ENCODE data around the gene METTL6. TPM values are rescaled to one million over a fixed set of nuclear protein-coding genes. Genes with fewer than 3 reads are reported as not detected.
"Not testable (repeated sequence)": the region's sequence is repeated elsewhere in the genome, so short reads cannot be mapped to it uniquely, and the experiment has no call there.

Gene METTL6
- total RNA-seq, 1 donor from 2014 or later: 21.5 TPM

DNA sequence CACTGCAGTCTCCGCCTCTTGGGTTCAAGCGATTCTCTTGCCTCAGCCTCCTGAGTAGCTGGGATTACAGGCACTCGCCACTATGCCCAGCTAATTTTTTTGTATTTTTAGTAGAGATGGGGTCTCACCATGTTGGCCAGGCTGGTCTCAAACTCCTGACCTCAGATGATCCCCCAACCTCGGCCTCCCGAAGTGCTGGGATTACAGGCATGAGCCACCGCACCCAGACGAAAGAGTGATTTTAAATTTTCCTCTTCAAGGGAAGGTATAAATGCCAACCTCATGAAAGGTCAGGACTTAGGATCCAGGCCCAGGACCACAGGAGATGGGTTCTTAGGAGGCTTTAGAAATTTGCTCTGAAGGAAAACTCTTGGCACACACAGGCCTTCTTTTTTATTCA lies 16.4 kb downstream of the METTL6 start:
- DNase-seq (ENCODE audit: low spot score); intact Hi-C loops (cut with DNase I); ATAC-seq: not testable (repeated sequence)

DNA sequence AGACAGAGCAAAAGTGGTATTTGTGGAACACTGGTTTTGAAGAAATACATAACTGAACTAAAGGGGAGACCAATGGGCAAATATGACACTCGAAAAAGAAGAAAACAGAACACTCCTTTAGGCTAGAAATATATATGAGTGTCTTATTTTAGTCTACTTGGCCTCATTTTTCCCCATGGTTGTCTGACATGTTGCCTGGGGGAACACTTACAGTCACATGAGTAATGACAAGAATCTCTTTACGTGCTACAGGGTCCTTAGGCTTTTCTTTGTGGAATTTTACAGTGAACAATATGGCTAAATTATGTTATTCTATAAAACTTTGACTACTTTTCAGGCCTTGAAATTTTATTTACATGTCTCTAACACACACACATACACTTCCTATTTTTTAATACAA lies 17.6 kb downstream of the METTL6 start:
- ATAC-seq: no peak
- DNase-seq (ENCODE audit: low spot score): no peak
- intact Hi-C loops (cut with DNase I): no loop called here

GRCh38 chr3:15409239-15409638 lies 18.1 kb downstream of the METTL6 start:
- intact Hi-C loops (cut with DNase I): no loop called here
- ATAC-seq: peak; percentile 62

GRCh38 chr3:15405448-15406050 lies 21.8 kb downstream of the METTL6 start:
- intact Hi-C loops (cut with DNase I): no loop called here
- DNase-seq (ENCODE audit: low spot score) (no peak), ATAC-seq (peak; percentile 73)

More at GRCh38 chr3:15409239-15409638, 18.1 kb downstream of the METTL6 start:
- no peak for DNase-seq (ENCODE audit: low spot score)

- ATAC-seq (peak; percentile 47), DNase-seq (ENCODE audit: low spot score) (no peak)
- intact Hi-C loops (cut with DNase I): no loop called here
Measured at GRCh38 chr3:15404767-15405166, 22.6 kb downstream of the METTL6 start.

DNA sequence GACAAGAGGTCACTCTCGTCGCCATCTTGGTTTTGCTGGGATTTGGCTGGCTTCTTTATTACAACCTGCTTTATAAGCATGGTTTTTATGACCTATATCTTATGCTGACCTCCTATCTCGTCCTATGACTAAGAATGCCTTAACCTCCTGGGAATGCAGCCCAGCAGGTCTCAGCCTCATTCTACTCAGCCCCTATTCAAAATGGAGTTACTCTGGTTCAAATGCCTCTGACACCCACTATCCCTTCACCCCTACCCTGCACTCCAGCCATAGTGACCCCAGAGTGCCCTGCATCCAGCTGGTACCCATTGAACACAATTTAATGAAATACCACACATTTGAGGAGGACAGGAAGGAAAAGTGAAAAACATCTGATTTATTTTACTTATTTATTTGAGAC lies 23.4 kb downstream of the METTL6 start:
- ATAC-seq (no peak), DNase-seq (ENCODE audit: low spot score) (no peak)
- intact Hi-C loops (cut with DNase I): no loop called here

GRCh38 chr3:15403495-15403894 lies 23.8 kb downstream of the METTL6 start:
- intact Hi-C loops (cut with DNase I): no loop called here
- DNase-seq (ENCODE audit: low spot score) (no peak), ATAC-seq (peak; percentile 40)

GRCh38 chr3:15401936-15402335 lies 25.4 kb downstream of the METTL6 start:
- no peak for DNase-seq (ENCODE audit: low spot score)
- no peak for ATAC-seq
- intact Hi-C loops (cut with DNase I): no loop called here

- no peak for ATAC-seq
- no peak for DNase-seq (ENCODE audit: low spot score)
- intact Hi-C loops (cut with DNase I): no loop called here
Measured at GRCh38 chr3:15399970-15400369, 27.4 kb downstream of the METTL6 start.

- intact Hi-C loops (cut with DNase I); DNase-seq (ENCODE audit: low spot score); ATAC-seq: not testable (repeated sequence)
Measured at GRCh38 chr3:15398731-15399133, 28.6 kb downstream of the METTL6 start.

DNA sequence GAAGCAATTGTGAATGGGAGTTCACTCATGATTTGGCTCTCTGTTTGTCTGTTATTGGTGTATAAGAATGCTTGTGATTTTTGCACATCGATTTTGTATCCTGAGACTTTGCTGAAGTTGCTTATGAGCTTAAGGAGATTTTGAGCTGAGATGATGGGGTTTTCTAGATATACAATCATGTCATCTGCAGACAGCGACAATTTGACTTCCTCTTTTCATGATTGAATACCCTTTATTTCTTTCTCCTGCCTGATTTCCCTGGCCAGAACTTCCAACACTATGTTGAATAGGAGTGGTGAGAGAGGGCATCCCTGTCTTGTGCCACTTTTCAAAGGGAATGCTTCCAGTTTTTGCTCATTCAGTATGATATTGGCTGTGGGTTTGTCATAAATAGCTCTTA lies 34.1 kb downstream of the METTL6 start:
- ATAC-seq; intact Hi-C loops (cut with DNase I); DNase-seq (ENCODE audit: low spot score): not testable (repeated sequence)

DNA sequence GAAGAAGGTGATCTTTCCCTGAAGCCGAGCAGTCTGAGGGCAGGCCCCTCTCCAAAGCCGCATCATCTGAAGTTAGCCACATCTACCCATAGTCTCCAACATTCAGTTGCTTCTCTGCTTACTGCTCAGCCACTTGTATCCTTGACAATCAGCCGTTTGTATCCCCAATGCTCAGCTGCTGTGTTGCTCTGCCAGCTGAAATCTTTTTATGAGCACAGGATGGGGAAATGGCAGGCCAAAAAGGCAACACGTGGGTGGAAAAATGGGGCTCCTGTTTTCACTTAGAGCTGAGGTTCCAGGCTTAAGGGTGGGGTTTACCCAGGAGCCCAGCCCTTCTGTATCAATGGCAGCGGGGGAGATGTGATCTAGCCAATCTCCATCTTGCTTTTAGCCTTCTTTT lies 36.3 kb downstream of the METTL6 start:
- intact Hi-C loops (cut with DNase I): no loop called here
- ATAC-seq: peak; percentile 76
- DNase-seq (ENCODE audit: low spot score): no peak

GRCh38 chr3:15390460-15390859 lies 36.9 kb downstream of the METTL6 start:
- ATAC-seq: peak; percentile 80

GRCh38 chr3:15388335-15388734 lies 39.0 kb downstream of the METTL6 start:
- DNase-seq (ENCODE audit: low spot score); intact Hi-C loops (cut with DNase I); ATAC-seq: not testable (repeated sequence)

More at GRCh38 chr3:15390460-15390859, 36.9 kb downstream of the METTL6 start:
- DNase-seq (ENCODE audit: low spot score): no peak
- intact Hi-C loops (cut with DNase I): no loop called here

DNA sequence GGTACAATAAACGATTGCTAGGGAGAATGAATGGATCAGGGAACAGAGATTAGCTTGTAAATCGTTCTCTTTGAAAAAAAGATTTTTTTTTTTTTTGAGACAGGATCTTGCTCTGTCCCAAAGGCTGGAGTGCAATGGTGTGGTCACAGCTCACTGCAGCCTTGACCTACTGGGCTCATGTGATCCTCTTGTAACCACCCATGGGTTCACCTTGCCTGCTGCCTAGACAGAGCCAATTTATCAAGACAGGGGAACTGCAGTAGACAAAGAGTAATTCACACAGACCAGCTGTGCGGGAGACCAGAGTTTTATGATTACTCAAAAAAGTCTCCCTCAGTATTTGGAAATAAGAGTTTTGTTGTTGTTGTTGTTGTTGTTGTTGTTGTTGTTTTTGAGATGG lies 39.6 kb downstream of the METTL6 start:
- intact Hi-C loops (cut with DNase I): no loop called here
- ATAC-seq: no peak

DNA sequence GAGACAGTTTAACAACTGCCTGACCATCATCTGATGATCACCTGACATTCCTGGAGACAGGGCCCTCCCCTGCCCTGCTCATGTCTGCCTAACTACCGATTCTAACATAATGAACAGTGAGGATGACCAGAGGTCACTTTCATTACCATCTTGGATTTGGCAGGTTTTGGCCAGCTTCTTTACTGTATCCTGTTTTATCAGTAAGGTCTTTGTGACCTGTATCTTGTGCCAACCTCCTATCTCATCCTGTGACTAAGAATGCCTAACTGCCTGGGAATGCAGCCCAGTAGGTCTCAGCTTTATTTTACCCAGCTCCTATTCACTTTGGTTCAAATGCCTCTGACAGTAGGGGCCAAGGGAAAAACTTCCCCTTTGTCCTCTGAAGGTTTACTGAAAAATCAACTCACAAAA lies 40.2 kb downstream of the METTL6 start:
- ATAC-seq (no peak), DNase-seq (ENCODE audit: low spot score) (no peak)
- intact Hi-C loops (cut with DNase I): no loop called here

More for the DNA sequence above, 39.6 kb downstream of the METTL6 start:
- no peak for DNase-seq (ENCODE audit: low spot score)

GRCh38 chr3:15386654-15386955 lies 40.7 kb downstream of the METTL6 start:
- DNase-seq (ENCODE audit: low spot score); ATAC-seq; intact Hi-C loops (cut with DNase I): not testable (repeated sequence)

DNA sequence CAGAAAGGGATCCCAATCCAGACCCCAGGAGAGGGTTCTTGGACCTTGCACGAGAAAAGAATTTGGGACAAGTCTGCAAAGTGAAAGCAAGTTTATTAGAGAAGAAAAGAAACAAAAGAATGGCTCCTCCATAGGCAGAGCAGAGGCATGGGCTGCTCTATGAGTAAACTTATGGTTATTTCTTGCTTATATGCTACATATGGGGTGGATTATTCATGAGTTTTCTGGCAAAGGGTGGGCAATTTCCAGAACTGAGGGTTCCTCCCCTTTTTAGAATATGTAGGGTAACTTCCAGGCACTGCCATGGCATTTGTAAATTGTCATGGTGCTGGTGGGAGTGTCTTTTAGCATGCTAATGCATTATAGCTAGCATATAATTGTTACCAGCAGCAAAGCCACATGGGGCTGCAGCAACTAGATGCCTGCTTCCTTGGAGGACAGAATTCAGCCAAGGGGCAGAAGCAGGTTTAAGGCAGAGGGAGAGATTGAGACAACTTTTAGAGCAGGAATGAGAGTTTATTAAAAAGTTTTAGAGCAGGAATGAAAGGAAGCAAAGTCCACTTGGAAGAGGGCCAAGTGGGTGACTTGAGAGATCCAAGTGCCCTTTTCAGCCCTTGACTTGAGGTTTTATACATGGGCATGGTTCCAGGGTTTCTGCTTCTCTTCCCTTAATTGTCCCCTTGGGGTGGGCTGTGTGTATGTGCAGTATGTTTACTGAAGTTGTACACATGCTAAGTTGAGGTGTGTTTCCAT lies 41.3 kb downstream of the METTL6 start:
- intact Hi-C loops (cut with DNase I): no loop called here
- ATAC-seq (no peak), DNase-seq (ENCODE audit: low spot score) (no peak)

DNA sequence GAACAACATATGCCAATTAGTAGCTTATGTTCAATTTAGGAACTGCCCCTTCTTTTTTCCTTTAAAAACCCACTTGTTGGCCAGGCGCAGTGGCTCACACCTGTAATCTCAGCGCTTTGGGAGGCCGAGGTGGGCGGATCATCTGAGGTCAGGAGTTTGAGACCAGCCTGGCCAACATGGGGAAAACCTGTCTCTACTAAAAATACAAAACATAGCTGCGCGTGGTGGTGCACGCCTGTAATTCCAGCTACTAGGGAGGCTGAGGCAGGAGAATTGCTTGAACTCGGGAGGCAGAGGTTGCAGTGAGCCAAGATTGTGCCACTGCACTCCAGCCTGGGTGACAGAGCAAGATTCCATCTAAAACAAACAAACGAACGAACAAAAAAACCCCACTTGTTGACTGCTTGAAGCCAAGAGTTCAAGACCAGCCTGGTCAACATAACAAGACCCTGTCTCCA lies 42.1 kb downstream of the METTL6 start:
- ATAC-seq; intact Hi-C loops (cut with DNase I); DNase-seq (ENCODE audit: low spot score): not testable (repeated sequence)

GRCh38 chr3:15384510-15385237 lies 42.7 kb downstream of the METTL6 start:
- intact Hi-C loops (cut with DNase I): no loop called here
- ATAC-seq (no peak), DNase-seq (ENCODE audit: low spot score) (no peak)
